ENCODE results near the gene FGD3.

- TF ChIP-seq YY1 (IDR thresholded peaks at IDR 0.05; ENCODE audit: insufficient read depth, insufficient read length) (no peak), ZNF274 (IDR thresholded peaks at IDR 0.05; ENCODE audit: low read depth, low read length) (no peak), SUZ12 (IDR thresholded peaks at IDR 0.05; ENCODE audit: extremely low read depth, insufficient read depth, insufficient read length) (no peak)
These were observed 32.9 kb downstream of the FGD3 start for GRCh38 chr9:92980085-92980745.
